Measurements from ENCODE around the gene KDM3B. TPM values are rescaled to one million over a fixed set of nuclear protein-coding genes. Genes with fewer than 3 reads are reported as not detected.
"Not testable (repeated sequence)": the region's sequence is repeated elsewhere in the genome, so short reads cannot be mapped to it uniquely, and the experiment has no call there.

Gene KDM3B
- total and polyA plus RNA-seq, 9 donors = 38.8 to 79.0 (median 70.1) TPM

DNA sequence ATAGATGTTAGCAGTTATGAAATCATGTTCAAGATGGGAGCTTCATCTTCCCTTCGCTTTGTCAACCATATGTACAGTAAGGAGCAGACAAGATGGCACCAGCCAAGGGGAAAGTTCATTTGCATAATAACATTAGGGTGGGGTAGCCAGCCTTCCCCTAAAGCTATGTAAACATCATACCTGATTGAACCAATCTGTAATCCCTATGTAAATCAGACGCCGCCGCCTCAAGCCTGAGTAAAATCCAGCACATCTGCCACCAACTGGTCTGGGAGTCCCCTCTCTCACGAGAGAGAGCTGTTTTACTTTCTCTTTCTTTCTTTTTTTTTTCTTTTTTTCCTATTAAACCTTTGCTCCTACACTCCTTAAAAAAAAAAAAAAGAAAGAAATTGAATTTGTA is 55.5 kb downstream of the KDM3B start:
- TF ChIP-seq, protein P1, sequence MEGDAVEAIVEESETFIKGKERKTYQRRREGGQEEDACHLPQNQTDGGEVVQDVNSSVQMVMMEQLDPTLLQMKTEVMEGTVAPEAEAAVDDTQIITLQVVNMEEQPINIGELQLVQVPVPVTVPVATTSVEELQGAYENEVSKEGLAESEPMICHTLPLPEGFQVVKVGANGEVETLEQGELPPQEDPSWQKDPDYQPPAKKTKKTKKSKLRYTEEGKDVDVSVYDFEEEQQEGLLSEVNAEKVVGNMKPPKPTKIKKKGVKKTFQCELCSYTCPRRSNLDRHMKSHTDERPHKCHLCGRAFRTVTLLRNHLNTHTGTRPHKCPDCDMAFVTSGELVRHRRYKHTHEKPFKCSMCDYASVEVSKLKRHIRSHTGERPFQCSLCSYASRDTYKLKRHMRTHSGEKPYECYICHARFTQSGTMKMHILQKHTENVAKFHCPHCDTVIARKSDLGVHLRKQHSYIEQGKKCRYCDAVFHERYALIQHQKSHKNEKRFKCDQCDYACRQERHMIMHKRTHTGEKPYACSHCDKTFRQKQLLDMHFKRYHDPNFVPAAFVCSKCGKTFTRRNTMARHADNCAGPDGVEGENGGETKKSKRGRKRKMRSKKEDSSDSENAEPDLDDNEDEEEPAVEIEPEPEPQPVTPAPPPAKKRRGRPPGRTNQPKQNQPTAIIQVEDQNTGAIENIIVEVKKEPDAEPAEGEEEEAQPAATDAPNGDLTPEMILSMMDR (IDR thresholded peaks at IDR 0.05) = no peak
- TF ChIP-seq EP300 (IDR thresholded peaks at IDR 0.05) = no peak
- TF ChIP-seq POLR2A (IDR thresholded peaks at IDR 0.05) = no peak
- H3K4me1 ChIP-seq (ENCODE audit: insufficient read depth) = no peaks in the 10 kb centered on the region
- H3K27ac ChIP-seq = no peak overlapping the region
- H3K27me3 ChIP-seq = no peaks in the 10 kb centered on the region
- no peak for DNase-seq
- no peak overlapping the region for H3K4me3 ChIP-seq
- no peaks in the 10 kb centered on the region for H3K36me3 ChIP-seq
- H3K9me3 ChIP-seq = no peaks in the 10 kb centered on the region
- intact Hi-C loops (cut with DNase I) = no loop called here
- WGBS, 3 donors = 75 to 79% (median 76%) methylated on average over 5 of the region's 5 CpGs

DNA sequence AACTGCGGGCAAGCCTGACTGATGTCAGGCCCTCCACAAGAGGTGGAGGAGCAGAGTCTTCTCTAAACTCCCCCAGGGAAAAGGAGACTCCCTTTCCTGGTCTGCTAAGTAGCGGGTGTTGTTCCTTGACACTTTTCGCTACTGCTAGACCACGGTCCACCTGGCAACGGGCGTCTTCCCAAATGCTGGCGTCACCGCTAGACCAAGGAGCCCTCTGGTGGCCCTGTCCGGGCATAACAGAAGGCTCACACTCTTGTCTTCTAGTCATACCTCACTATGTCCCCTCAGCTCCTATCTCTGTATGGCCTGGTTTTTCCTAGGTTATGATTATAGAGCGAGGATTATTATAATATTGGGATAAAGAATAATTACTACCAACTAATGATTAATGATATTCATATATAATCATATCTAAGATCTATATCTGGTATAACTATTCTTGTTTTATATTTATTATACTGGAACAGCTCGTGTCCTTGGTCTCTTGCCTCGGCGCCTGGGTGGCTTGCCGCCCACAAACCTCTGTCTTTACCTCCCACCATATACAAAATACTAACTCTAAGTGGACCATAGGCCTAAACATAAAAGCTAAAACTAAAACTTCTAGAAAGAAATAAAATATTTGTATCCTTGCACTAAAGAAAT is 58.6 kb downstream of the KDM3B start:
- H3K4me3 ChIP-seq; H3K27ac ChIP-seq; H3K27me3 ChIP-seq; H3K9me3 ChIP-seq; H3K36me3 ChIP-seq; intact Hi-C loops (cut with DNase I); H3K4me1 ChIP-seq (ENCODE audit: insufficient read depth): not testable (repeated sequence)
- 67 to 80% (median 74%) methylated on average over 13 to 14 of the region's 14 CpGs for WGBS, 3 donors
- DNase-seq = peak; percentile 28 to 65 (median 41)

DNA sequence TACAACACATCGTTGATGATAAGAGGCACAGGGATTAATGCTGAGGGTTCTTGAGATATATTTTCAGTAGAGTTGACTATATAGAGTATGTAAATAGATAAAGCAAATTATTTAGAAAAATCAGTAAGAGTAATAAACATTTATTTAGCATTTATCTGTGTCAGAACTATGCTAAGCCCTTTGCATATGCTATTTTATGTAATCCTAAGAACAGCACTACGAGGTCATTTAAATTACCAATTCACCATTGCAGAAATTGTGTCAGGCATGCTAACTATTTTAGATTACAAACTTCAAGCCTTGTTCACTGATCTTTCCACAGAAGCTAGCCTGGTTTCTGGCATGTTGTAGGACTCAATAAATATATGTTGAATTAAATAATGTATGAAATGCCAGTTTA is 66.0 kb downstream of the KDM3B start:
- H3K9me3 ChIP-seq = no peaks in the 10 kb centered on the region
- TF ChIP-seq POLR2A (IDR thresholded peaks at IDR 0.05) (no peak), EP300 (IDR thresholded peaks at IDR 0.05) (no peak)
- TF ChIP-seq, protein P1 (IDR thresholded peaks at IDR 0.05) = no peak
- WGBS, 3 donors = 46 to 72% (median 56%) methylated on average over 2 of the region's 2 CpGs
- DNase-seq = no peak
- intact Hi-C loops (cut with DNase I) = no loop called here
- H3K4me1 ChIP-seq (ENCODE audit: insufficient read depth) = no peaks in the 10 kb centered on the region
- H3K27me3 ChIP-seq = no peaks in the 10 kb centered on the region
- H3K27ac ChIP-seq = no peak overlapping the region
- no peak overlapping the region for H3K4me3 ChIP-seq
- H3K36me3 ChIP-seq = no peaks in the 10 kb centered on the region

DNA sequence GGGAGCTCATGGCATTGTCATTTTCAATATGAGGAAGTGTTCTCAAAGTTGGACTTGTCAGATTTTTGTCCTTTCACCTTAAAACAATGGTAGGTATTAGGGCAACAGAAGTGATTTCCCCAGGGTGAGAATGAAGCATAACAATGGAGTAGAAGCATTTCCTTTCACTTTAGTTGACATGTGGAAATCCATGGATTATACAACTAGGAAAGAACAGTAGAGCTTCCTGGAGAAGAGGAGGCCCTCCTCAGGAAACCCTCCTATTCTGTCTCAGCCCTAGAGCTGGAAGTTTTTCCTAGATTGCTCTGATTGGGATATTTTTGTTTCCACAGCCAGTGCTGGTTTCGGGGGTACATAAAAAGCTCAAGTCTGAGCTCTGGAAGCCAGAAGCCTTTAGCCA is 72.6 kb downstream of the KDM3B start:
- intact Hi-C loops (cut with DNase I) = no loop called here
- DNase-seq = no peak
- Histone ChIP-seq H3K4me1 (ENCODE audit: insufficient read depth) (no peaks in the 10 kb centered on the region), H3K4me3 (no peak overlapping the region), H3K9me3 (no peaks in the 10 kb centered on the region), H3K36me3 (no peaks in the 10 kb centered on the region), H3K27ac (no peak overlapping the region), H3K27me3 (no peaks in the 10 kb centered on the region)
- WGBS, 3 donors = 93 to 96% (median 95%) methylated on average over 1 of the region's 1 CpG
- TF ChIP-seq POLR2A (IDR thresholded peaks at IDR 0.05) = no peak
- TF ChIP-seq EP300 (IDR thresholded peaks at IDR 0.05) = no peak
- TF ChIP-seq, protein P1 (IDR thresholded peaks at IDR 0.05) = no peak

DNA sequence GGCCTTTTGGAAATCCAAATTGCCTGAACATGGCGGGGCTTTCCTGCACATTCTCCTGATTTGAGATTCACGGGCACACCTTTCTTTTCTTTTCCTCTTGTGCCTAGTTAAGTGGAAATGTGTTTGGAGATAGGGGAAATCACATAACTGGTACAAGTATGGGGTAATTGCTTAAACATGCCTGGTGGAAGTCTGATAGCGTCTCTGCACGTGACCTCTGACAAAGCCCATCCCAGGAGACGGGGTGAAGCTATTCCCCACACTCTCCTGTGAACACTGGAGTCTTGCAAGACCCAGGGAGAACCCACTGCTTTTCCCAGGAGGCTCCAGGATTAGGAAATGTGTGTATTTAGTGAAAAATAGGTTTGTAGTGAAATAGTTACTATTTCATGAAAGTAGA is 83.5 kb downstream of the KDM3B start:
- H3K4me1 ChIP-seq (ENCODE audit: insufficient read depth) = peaks cover 3% of the 10 kb centered on the region
- no peak for DNase-seq
- no peaks in the 10 kb centered on the region for H3K27me3 ChIP-seq
- WGBS, 3 donors = 61 to 76% (median 62%) methylated on average over 5 of the region's 5 CpGs
- intact Hi-C loops (cut with DNase I) = no loop called here
- no peaks in the 10 kb centered on the region for H3K36me3 ChIP-seq
- H3K4me3 ChIP-seq = no peak overlapping the region
- no peak overlapping the region for H3K27ac ChIP-seq
- TF ChIP-seq EP300 (IDR thresholded peaks at IDR 0.05) (no peak), POLR2A (IDR thresholded peaks at IDR 0.05) (no peak)
- TF ChIP-seq, protein P1 (IDR thresholded peaks at IDR 0.05) = no peak
- H3K9me3 ChIP-seq = no peaks in the 10 kb centered on the region

Data from ovary (tissue), 9 donors.